GM21423 (cell line): Measurements from ENCODE around the gene GNPDA2.
A peak's percentile ranks its signal among the peaks of the same experiment; 100 is the strongest.

Experiments
- ATAC-seq: cut with Tn5 transposase; IDR thresholded peaks from one replicate; pipeline ENCODE4 v1.9.1; 2021; ENCODE audit warnings: mild to moderate bottlenecking, moderate library complexity; ENCODE audit not compliant: unreplicated experiment

The GNPDA2 gene

GRCh38 chr4:44684648-44685047, 41.7 kb downstream of the GNPDA2 start:
- ATAC-seq, result no peak

- ATAC-seq, result no peak
These were observed 47.3 kb downstream of the GNPDA2 start for GRCh38 chr4:44679060-44679459.

- peak; percentile 96 for ATAC-seq
These were observed 48.0 kb downstream of the GNPDA2 start, which contains the start of gene GUF1 for GRCh38 chr4:44678094-44679041. GUF1 (plus strand) TSS chr4:44678420; CDS start chr4:44678623, 203 bp downstream.

- no peak for ATAC-seq
These were observed 51.0 kb downstream of the GNPDA2 start for GRCh38 chr4:44675366-44675765.

- ATAC-seq, result no peak
These were observed 51.9 kb downstream of the GNPDA2 start for GRCh38 chr4:44674471-44674870.

GRCh38 chr4:44671636-44672035, 54.7 kb downstream of the GNPDA2 start:
- ATAC-seq, result no peak

- ATAC-seq, result no peak
These were observed 55.7 kb downstream of the GNPDA2 start for GRCh38 chr4:44670506-44671199.

- no peak for ATAC-seq
These were observed 57.8 kb downstream of the GNPDA2 start for GRCh38 chr4:44668526-44668925.

GRCh38 chr4:44663539-44664263, 62.7 kb downstream of the GNPDA2 start:
- no peak for ATAC-seq

- ATAC-seq, result no peak
These were observed 63.7 kb downstream of the GNPDA2 start for GRCh38 chr4:44662623-44663005.

- ATAC-seq, result no peak
These were observed 64.3 kb downstream of the GNPDA2 start for GRCh38 chr4:44661940-44662622.

- no peak for ATAC-seq
These were observed 66.0 kb downstream of the GNPDA2 start for GRCh38 chr4:44660396-44660795.

- ATAC-seq, result no peak
These were observed 74.4 kb downstream of the GNPDA2 start for GRCh38 chr4:44652002-44652401.
